Parathyroid adenoma (tissue), 2 donors: ENCODE data around the gene TMEM184A.

Experiments
- H2AFZ ChIP-seq: fragments of 300-600 bp; sonication (generic); one replicate; pipeline ENCODE4 v1.7.0; 2017; ENCODE audit warnings: antibody characterized with exemption, mild to moderate bottlenecking
- H3K27ac ChIP-seq: fragments of 300-600 bp; sonication (generic); one replicate; pipeline ENCODE4 v1.7.0; 2017
- H3K27me3 ChIP-seq: fragments of 300-600 bp; sonication (generic); one replicate; pipeline ENCODE4 v1.7.0; 2017; ENCODE audit warnings: low read length; ENCODE audit not compliant: control insufficient read depth, insufficient read depth
- H3K36me3 ChIP-seq: fragments of 300-600 bp; sonication (generic); one replicate; pipeline ENCODE4 v1.7.0; 2017; ENCODE audit warnings: low read length; ENCODE audit not compliant: control insufficient read depth, insufficient read depth
- H3K4me1 ChIP-seq: fragments of 300-600 bp; sonication (generic); one replicate; pipeline ENCODE4 v1.7.0; 2017; ENCODE audit warnings: control low read depth
- H3K4me2 ChIP-seq: fragments of 300-600 bp; sonication (generic); one replicate; pipeline ENCODE4 v1.7.0; 2017; ENCODE audit warnings: low read length
- H3K4me3 ChIP-seq: fragments of 300-600 bp; sonication (generic); one replicate; pipeline ENCODE4 v1.7.0; 2017; ENCODE audit warnings: low read depth, low read length
- H3K79me2 ChIP-seq: fragments of 300-600 bp; sonication (generic); one replicate; pipeline ENCODE4 v1.7.0; 2017; ENCODE audit warnings: control low read depth
- H3K9ac ChIP-seq: fragments of 300-600 bp; sonication (generic); one replicate; pipeline ENCODE4 v1.7.0; 2017; ENCODE audit warnings: mild to moderate bottlenecking
- H3K9me3 ChIP-seq: fragments of 300-600 bp; sonication (generic); one replicate; pipeline ENCODE4 v1.7.0; 2017; ENCODE audit warnings: low read length; ENCODE audit not compliant: control insufficient read depth
- TF ChIP-seq, protein P1 (sequence below): fragments of 300-600 bp; sonication (generic); IDR thresholded peaks from one replicate; pipeline ENCODE4 v1.7.0; 2017; ENCODE audit warnings: antibody characterized with exemption, mild to moderate bottlenecking
- donor health status: primary hyperparathyroidism.

TMEM184A gene

GRCh38 chr7:1494866-1495563 is 61.0 kb downstream of the TMEM184A start:
- Histone ChIP-seq H3K4me2 (no peak overlapping the region), H3K36me3 (no peaks in the 10 kb centered on the region), H3K79me2 (no peaks in the 10 kb centered on the region), H3K27ac (no peak overlapping the region), H3K4me3 (no peak overlapping the region), H3K27me3 (no peaks in the 10 kb centered on the region), H3K9ac (no peak overlapping the region), H2AFZ (no peak overlapping the region), H3K4me1 (no peaks in the 10 kb centered on the region), H3K9me3 (no peaks in the 10 kb centered on the region)
- TF ChIP-seq, protein P1, sequence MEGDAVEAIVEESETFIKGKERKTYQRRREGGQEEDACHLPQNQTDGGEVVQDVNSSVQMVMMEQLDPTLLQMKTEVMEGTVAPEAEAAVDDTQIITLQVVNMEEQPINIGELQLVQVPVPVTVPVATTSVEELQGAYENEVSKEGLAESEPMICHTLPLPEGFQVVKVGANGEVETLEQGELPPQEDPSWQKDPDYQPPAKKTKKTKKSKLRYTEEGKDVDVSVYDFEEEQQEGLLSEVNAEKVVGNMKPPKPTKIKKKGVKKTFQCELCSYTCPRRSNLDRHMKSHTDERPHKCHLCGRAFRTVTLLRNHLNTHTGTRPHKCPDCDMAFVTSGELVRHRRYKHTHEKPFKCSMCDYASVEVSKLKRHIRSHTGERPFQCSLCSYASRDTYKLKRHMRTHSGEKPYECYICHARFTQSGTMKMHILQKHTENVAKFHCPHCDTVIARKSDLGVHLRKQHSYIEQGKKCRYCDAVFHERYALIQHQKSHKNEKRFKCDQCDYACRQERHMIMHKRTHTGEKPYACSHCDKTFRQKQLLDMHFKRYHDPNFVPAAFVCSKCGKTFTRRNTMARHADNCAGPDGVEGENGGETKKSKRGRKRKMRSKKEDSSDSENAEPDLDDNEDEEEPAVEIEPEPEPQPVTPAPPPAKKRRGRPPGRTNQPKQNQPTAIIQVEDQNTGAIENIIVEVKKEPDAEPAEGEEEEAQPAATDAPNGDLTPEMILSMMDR: no peak

GRCh38 chr7:1494447-1494846 is 61.6 kb downstream of the TMEM184A start:
- no peak overlapping the region for H3K4me2 ChIP-seq
- H3K79me2 ChIP-seq: no peaks in the 10 kb centered on the region
- no peak overlapping the region for H2AFZ ChIP-seq
- no peaks in the 10 kb centered on the region for H3K9me3 ChIP-seq
- no peaks in the 10 kb centered on the region for H3K4me1 ChIP-seq
- no peaks in the 10 kb centered on the region for H3K27me3 ChIP-seq
- H3K4me3 ChIP-seq: no peak overlapping the region
- no peak overlapping the region for H3K9ac ChIP-seq
- no peaks in the 10 kb centered on the region for H3K36me3 ChIP-seq
- H3K27ac ChIP-seq: no peak overlapping the region
- TF ChIP-seq, protein P1: no peak

GRCh38 chr7:1493571-1493970 is 62.4 kb downstream of the TMEM184A start:
- Histone ChIP-seq H3K4me2 (no peak overlapping the region), H3K27ac (no peak overlapping the region), H3K79me2 (no peaks in the 10 kb centered on the region), H3K4me3 (no peak overlapping the region), H3K27me3 (no peaks in the 10 kb centered on the region), H3K36me3 (no peaks in the 10 kb centered on the region), H2AFZ (no peak overlapping the region), H3K9me3 (no peaks in the 10 kb centered on the region), H3K4me1 (no peaks in the 10 kb centered on the region), H3K9ac (no peak overlapping the region)
- TF ChIP-seq, protein P1: no peak

DNA sequence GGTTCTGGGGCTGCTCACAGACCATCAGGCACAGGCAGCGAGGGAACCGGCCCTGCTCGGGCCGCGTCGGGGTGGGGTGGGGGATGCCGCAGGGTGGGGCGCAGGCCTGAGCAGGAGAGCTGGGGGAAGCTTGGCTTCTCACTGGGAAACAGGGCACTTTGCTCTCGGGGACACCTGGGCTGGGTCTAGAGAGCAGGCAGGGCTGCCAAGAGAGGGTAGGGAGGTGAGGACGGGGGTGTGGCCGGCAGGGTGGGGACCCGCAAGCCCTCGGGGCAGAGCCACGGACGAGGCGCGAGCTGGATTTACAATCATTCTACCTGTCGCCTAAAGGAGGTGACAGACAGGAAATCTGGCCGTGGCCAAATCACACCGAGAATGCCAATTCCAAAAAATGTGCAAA is 62.9 kb downstream of the TMEM184A start:
- TF ChIP-seq, protein P1: no peak
- Histone ChIP-seq H3K36me3 (no peaks in the 10 kb centered on the region), H3K4me2 (no peak overlapping the region)

DNA sequence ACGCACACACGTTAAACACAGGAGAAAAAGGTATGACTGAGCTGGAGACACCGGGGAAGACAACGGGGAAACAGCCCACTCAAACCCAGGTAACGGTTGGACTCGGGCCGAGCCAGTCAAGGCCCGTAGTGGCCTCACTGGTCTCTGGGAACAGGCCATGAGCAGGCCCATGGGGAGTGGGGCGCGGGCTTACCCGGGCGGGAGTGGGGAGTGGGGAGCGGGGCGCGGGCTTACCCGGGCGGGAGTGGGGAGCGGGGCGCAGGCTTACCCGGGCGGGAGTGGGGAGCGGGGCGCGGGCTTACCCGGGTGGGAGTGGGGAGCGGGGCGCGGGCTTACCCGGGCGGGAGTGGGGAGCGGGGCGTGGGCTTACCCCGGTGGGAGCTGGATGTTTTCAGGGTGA is 63.4 kb downstream of the TMEM184A start:
- H3K4me1 ChIP-seq: no peaks in the 10 kb centered on the region
- H3K9ac ChIP-seq: no peak overlapping the region
- no peak overlapping the region for H3K4me2 ChIP-seq
- no peak overlapping the region for H3K4me3 ChIP-seq
- H3K79me2 ChIP-seq: no peaks in the 10 kb centered on the region
- no peaks in the 10 kb centered on the region for H3K9me3 ChIP-seq
- H2AFZ ChIP-seq: no peak overlapping the region
- no peak overlapping the region for H3K27ac ChIP-seq
- TF ChIP-seq, protein P1: no peak
- no peaks in the 10 kb centered on the region for H3K36me3 ChIP-seq
- H3K27me3 ChIP-seq: no peaks in the 10 kb centered on the region

More for the DNA sequence above, 62.9 kb downstream of the TMEM184A start:
- Histone ChIP-seq H3K4me3 (no peak overlapping the region), H3K79me2 (no peaks in the 10 kb centered on the region), H2AFZ (no peak overlapping the region), H3K4me1 (no peaks in the 10 kb centered on the region), H3K9me3 (no peaks in the 10 kb centered on the region), H3K27me3 (no peaks in the 10 kb centered on the region), H3K9ac (no peak overlapping the region), H3K27ac (no peak overlapping the region)
